AG09319 (cell line): ENCODE measurements around the gene OR1J2.
"Not testable (repeated sequence)": the region's sequence is repeated elsewhere in the genome, so short reads cannot be mapped to it uniquely, and the experiment has no call there.

ENCODE experiments used
- DNase-seq: peaks from one replicate; pipeline ENCODE4 v3.0.0-alpha.2; 2010; ENCODE audit warnings: low read depth; ENCODE audit errors: extremely low read depth
- TF ChIP-seq, protein P1 (sequence below): IDR thresholded peaks from 2 replicates; pipeline ENCODE4 v1.5.1; 2011; ENCODE audit warnings: low read depth, mild to moderate bottlenecking, inconsistent platforms, low read length, moderate library complexity

OR1J2 gene

DNA sequence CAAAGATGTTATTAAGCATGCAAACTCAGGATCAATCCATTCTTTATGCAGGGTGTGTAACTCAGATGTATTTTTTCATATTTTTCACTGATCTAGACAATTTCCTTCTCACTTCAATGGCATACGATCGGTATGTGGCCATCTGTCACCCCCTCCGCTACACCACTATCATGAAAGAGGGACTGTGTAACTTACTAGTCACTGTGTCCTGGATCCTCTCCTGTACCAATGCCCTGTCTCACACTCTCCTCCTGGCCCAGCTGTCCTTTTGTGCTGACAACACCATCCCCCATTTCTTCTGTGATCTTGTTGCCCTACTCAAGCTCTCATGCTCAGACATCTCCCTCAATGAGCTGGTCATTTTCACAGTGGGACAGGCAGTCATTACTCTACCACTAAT lies 8.8 kb downstream of the OR1J2 start:
- TF ChIP-seq, protein P1, sequence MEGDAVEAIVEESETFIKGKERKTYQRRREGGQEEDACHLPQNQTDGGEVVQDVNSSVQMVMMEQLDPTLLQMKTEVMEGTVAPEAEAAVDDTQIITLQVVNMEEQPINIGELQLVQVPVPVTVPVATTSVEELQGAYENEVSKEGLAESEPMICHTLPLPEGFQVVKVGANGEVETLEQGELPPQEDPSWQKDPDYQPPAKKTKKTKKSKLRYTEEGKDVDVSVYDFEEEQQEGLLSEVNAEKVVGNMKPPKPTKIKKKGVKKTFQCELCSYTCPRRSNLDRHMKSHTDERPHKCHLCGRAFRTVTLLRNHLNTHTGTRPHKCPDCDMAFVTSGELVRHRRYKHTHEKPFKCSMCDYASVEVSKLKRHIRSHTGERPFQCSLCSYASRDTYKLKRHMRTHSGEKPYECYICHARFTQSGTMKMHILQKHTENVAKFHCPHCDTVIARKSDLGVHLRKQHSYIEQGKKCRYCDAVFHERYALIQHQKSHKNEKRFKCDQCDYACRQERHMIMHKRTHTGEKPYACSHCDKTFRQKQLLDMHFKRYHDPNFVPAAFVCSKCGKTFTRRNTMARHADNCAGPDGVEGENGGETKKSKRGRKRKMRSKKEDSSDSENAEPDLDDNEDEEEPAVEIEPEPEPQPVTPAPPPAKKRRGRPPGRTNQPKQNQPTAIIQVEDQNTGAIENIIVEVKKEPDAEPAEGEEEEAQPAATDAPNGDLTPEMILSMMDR, result no peak
- no peak for DNase-seq

DNA sequence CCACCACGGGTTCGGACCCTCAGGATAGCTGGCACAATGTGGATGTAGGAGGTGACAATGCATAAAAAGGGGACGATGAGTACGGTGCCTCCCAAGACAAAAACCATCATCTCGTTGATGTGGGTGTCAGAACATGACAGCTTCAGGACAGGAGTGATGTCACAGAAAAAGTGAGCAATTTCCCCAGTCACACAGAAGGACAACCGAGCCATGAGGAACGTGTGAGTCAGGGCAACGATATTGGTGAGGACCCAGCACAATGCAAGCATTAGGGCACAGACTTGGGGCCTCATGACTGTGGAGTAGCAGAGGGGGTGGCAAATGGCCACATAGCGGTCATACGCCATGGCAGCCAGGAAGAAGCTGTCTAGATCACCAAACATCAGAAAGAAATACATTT lies 16.0 kb downstream of the OR1J2 start:
- TF ChIP-seq, protein P1, result no peak
- no peak for DNase-seq

DNA sequence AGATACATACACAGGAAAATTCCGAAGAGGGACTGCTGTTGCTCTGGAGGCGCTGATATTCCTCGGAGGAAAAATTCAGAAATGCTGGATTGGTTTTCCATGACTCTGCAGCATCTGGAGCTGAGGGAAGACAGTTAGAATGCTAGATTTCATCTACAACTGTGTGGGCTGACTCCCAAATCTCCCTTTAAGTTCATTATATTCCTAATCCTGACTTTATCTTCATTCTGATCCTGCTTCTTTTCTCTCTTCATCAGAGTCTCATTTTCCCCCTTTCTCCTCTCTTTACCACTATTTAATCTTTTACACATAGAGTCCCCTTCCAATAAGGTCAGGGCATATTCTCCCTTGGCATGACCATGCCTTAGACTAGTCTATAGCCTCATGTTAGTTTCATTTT lies 16.6 kb downstream of the OR1J2 start, which contains the start of gene OR1N1:
Gene OR1N1, minus strand, starts transcription at position 101 of the 400 bp plus-strand sequence. Its CDS starts 0 bp downstream, at position 101.
- TF ChIP-seq, protein P1, result no peak
- DNase-seq, result no peak

DNA sequence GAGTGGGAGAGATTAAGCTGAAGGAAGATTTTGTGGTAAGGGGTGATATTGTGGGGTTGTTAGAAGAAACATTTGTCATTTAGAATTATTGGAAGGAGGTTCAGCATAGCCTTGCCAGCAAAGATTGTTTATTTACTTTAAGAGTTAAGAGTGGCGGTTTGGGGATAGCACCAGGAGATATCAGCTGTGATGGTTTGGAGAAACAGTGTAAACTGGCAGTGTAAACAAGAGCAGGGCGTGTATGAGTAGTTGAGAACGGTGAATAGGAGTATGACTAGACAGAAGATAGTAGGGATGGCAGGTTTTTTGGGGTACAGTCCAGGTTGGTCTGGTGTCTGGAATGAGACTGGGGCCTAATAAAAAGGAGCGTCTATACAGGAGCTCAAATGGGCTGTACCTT lies 20.6 kb downstream of the OR1J2 start:
- not testable (repeated sequence) for DNase-seq

DNA sequence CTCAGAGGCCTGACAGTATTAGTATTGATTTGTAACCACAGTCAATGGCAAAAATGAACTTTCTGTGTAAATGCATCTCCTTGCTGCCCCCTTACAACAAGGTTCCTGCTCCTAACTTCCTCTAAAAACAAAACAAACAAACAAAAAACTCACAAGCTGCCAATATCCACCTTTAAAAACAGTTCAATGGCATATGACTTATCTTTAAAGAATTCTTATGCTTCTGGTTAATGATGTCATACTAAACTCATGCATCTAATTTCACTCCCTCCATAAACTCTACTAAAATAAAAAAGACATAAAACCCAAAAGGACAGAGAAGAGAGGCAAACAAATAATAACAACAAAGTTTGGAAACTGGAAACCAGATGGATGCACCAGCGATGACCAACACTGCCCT lies 25.5 kb downstream of the OR1J2 start:
- no peak for DNase-seq

DNA sequence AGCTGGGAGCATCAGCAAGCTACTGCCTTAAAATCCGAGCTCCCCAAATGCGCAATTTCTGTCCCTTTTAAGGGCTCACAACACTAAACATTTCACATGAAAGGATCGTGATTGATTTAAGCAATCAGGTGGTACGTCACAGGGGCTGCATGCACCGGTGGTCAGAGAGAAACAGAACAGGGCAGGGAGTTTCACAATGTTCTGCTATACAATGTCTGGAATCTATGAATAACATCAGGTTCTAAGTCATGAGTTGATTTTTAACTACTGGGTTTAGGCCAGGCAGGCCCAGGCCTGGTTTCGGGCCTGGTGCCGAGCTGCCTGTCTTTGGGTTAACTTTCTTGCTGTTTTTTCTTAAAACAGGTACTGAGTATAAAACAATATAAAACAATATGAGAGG lies 26.5 kb downstream of the OR1J2 start:
- not testable (repeated sequence) for DNase-seq

More for the DNA sequence above, 25.5 kb downstream of the OR1J2 start:
- TF ChIP-seq, protein P1, result no peak

DNA sequence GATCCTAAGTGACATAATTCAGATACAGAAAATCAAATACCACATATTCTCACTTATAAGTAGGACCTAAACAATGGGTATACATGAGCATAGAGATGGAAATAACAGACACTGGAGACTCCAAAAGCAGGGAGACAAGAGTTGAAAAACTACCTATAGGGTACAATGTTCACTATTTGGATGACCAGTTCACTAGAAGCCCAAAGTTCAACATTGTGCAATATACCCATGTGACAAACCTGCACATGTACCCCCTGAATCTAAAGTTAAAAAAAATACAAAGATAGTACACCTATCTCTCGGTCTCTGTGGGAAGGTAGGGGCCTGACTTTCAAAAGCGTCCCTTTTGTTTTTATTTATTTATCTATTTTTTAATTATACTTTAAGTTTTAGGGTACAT lies 28.2 kb downstream of the OR1J2 start:
- TF ChIP-seq, protein P1, result no peak
- no peak for DNase-seq

DNA sequence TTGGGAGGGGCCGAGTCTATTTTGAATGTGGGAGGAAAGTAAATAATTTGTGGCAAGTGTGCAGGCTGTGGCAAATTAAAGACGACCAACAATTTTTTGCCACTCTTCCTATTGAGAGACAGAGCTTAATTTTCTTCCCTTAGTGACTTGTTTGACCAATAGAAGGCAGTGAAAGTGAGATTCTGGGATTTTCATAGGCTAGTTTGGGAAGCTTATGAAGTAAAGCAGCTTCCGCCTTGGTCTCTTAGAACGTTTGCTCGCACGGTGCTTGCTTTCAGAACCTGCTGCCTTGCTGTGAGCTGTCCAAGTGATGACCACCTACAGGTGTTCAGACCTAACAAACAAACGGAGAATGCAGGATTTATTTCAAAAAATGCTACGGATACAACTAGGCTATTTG lies 35.6 kb downstream of the OR1J2 start:
- TF ChIP-seq, protein P1, result no peak
- no peak for DNase-seq
